K562 (cell line): ENCODE results near the gene KLF4.

Source experiments
- E2F5 ChIP-seq: sonication (generic); formaldehyde crosslinking; IDR thresholded peaks from 2 replicates; pipeline ENCODE4 v1.8.0; 2022; ENCODE audit warnings: mild to moderate bottlenecking, missing genetic modification reagents
- PCBP2 ChIP-seq: fragments of 200-400 bp; formaldehyde crosslinking; IDR thresholded peaks from 2 replicates; pipeline ENCODE4 v1.6.1; 2018; ENCODE audit warnings: low read length, low read depth, mild to moderate bottlenecking, moderate library complexity; ENCODE audit not compliant: poor library complexity, severe bottlenecking
- POLR2A ChIP-seq: fragments of 450-650 bp; conservative IDR thresholded peaks from 2 replicates; pipeline ENCODE4 v1.6.1; 2016
- SMARCA4 ChIP-seq: fragments of 450-650 bp; IDR thresholded peaks from 2 replicates; pipeline ENCODE4 v1.6.1; 2016
- SRF ChIP-seq, 2 experiments: fragments of 250-450, 450-650 bp in 1 of 2; sonication (Bioruptor Pico) in 1 of 2; sonication (generic) in 1 of 2; formaldehyde crosslinking; IDR thresholded peaks; 2 replicates each; pipeline versions ENCODE4 v1.5.0 to v1.5.1; 2020 to 2022; ENCODE audit warnings: mild to moderate bottlenecking in 1 of 2, missing genetic modification reagents in 1 of 2
- USF1 ChIP-seq: sonication (generic); formaldehyde crosslinking; IDR thresholded peaks from 2 replicates; pipeline ENCODE4 v1.9.0; 2022; ENCODE audit warnings: mild to moderate bottlenecking, missing genetic modification reagents
- ZNF280B ChIP-seq: fragments of 250-450 bp; sonication (Bioruptor Pico); IDR thresholded peaks from 2 replicates; pipeline ENCODE4 v1.5.1; 2021; ENCODE audit warnings: mild to moderate bottlenecking

- TF ChIP-seq ZNF280B (CRISPR knock-in tag) (no peak), USF1 (CRISPR knock-in tag) (no peak), POLR2A (no peak), SMARCA4 (no peak), E2F5 (CRISPR knock-in tag) (no peak), PCBP2 (no peak), SRF (CRISPR knock-in tag; IDR thresholded peaks at IDR 0.05) (no peak)
Observed at GRCh38 chr9:107467416-107467815, 22.2 kb downstream of the KLF4 start.
